GM19395 (cell line): ENCODE measurements around the gene LBR.

ENCODE experiments used
- ATAC-seq: cut with Tn5 transposase; IDR thresholded peaks from one replicate; pipeline ENCODE4 v1.9.1; 2021; ENCODE audit warnings: mild to moderate bottlenecking, moderate library complexity; ENCODE audit not compliant: unreplicated experiment

The LBR gene

GRCh38 chr1:225464851-225465792, 37.3 kb upstream of the LBR start:
- ATAC-seq = no peak

- ATAC-seq = no peak
These were observed 35.1 kb upstream of the LBR start for GRCh38 chr1:225462714-225463574.

GRCh38 chr1:225462429-225462713, 34.5 kb upstream of the LBR start:
- no peak for ATAC-seq

GRCh38 chr1:225461533-225462428, 33.9 kb upstream of the LBR start:
- no peak for ATAC-seq

- no peak for ATAC-seq
These were observed 33.1 kb upstream of the LBR start for GRCh38 chr1:225460737-225461532.

- ATAC-seq = no peak
These were observed 32.3 kb upstream of the LBR start for GRCh38 chr1:225460021-225460736.

- ATAC-seq = no peak
These were observed 30.4 kb upstream of the LBR start for GRCh38 chr1:225458222-225458631.

GRCh38 chr1:225454733-225455132, 26.9 kb upstream of the LBR start:
- no peak for ATAC-seq

- no peak for ATAC-seq
These were observed 26.2 kb upstream of the LBR start for GRCh38 chr1:225453797-225454648.

- no peak for ATAC-seq
These were observed 24.1 kb upstream of the LBR start for GRCh38 chr1:225451840-225452515.

GRCh38 chr1:225451340-225451739, 23.5 kb upstream of the LBR start:
- no peak for ATAC-seq

- ATAC-seq = no peak
These were observed 22.8 kb upstream of the LBR start for GRCh38 chr1:225450491-225451191.

- no peak for ATAC-seq
These were observed 21.9 kb upstream of the LBR start for GRCh38 chr1:225449774-225450173.

- no peak for ATAC-seq
These were observed 21.4 kb upstream of the LBR start for GRCh38 chr1:225449261-225449660.

GRCh38 chr1:225448146-225448805, 20.4 kb upstream of the LBR start:
- ATAC-seq = no peak

GRCh38 chr1:225447650-225448089, 19.8 kb upstream of the LBR start:
- no peak for ATAC-seq
